Neural cell (in vitro differentiated cells): Measurements from ENCODE around the gene KLK11. TPM values are rescaled to one million over a fixed set of nuclear protein-coding genes. Genes with fewer than 3 reads are reported as not detected.

ENCODE experiments used
- H2AFZ ChIP-seq: fragments of 200-600, 300-800 bp; sonication (generic), shearing (Covaris generic); 2 replicates; pipeline ENCODE4 v1.6.0; 2014; ENCODE audit warnings: low read depth, mild to moderate bottlenecking, antibody characterized with exemption, low read length, moderate library complexity
- H3F3A ChIP-seq: fragments of 200-600 bp; shearing (Covaris generic); 2 replicates; pipeline ENCODE4 v1.6.1; 2016; ENCODE audit warnings: mild to moderate bottlenecking, moderate library complexity, mixed read lengths, antibody characterized with exemption, low read length; ENCODE audit not compliant: insufficient read depth, poor library complexity, severe bottlenecking
- H3K27ac ChIP-seq: fragments of 200-600, 300-800 bp; sonication (generic), shearing (Covaris generic); 2 replicates; pipeline ENCODE4 v1.5.1; 2014; ENCODE audit warnings: mild to moderate bottlenecking, low read length, moderate library complexity
- H3K27me3 ChIP-seq: fragments of 300-800, 200-600 bp; sonication (generic), shearing (Covaris generic); 2 replicates; pipeline ENCODE4 v1.6.0; 2014; ENCODE audit warnings: mild to moderate bottlenecking, low read depth, low read length, moderate library complexity; ENCODE audit not compliant: insufficient read depth
- H3K36me3 ChIP-seq: fragments of 300-800, 200-600 bp; sonication (generic), shearing (Covaris generic); 2 replicates; pipeline ENCODE4 v1.5.1; 2014; ENCODE audit warnings: mild to moderate bottlenecking, antibody characterized with exemption, low read length, moderate library complexity; ENCODE audit not compliant: insufficient read depth
- H3K4me2 ChIP-seq: fragments of 300-800, 200-600 bp; sonication (generic), shearing (Covaris generic); 2 replicates; pipeline ENCODE4 v1.6.0; 2014; ENCODE audit warnings: mild to moderate bottlenecking, low read length
- H3K4me3 ChIP-seq: fragments of 300-800, 200-600 bp; sonication (generic), shearing (Covaris generic); 2 replicates; pipeline ENCODE4 v1.5.1; 2014; ENCODE audit warnings: mild to moderate bottlenecking, low read length, moderate library complexity
- H3K79me2 ChIP-seq: fragments of 200-600 bp; shearing (Covaris generic); replicated peaks from 2 replicates; pipeline ENCODE4 v1.6.0; 2014; ENCODE audit warnings: mild to moderate bottlenecking, low read length, moderate library complexity; ENCODE audit not compliant: insufficient read depth
- H3K9ac ChIP-seq: fragments of 300-800, 200-600 bp; sonication (generic), shearing (Covaris generic); 2 replicates; pipeline ENCODE4 v1.6.1; 2016; ENCODE audit warnings: mild to moderate bottlenecking, low read length, mixed read lengths
- H3K9me2 ChIP-seq: fragments of 200-600 bp; shearing (Covaris generic); 2 replicates; pipeline ENCODE4 v1.6.1; 2016; ENCODE audit warnings: mild to moderate bottlenecking, low read length, mixed read lengths; ENCODE audit not compliant: insufficient read depth
- H3K9me3 ChIP-seq: fragments of 200-600, 300-800 bp; sonication (generic), shearing (Covaris generic); 2 replicates; pipeline ENCODE4 v1.6.1; 2016; ENCODE audit warnings: mild to moderate bottlenecking, mixed run types, low read length, moderate library complexity, mixed read lengths
- H4K20me1 ChIP-seq: fragments of 200-600 bp; shearing (Covaris generic); 2 replicates; pipeline ENCODE4 v1.6.1; 2016; ENCODE audit warnings: mild to moderate bottlenecking, mixed run types; ENCODE audit not compliant: insufficient read depth
- CTCF ChIP-seq: fragments of 450-650 bp; IDR thresholded peaks from 2 replicates; pipeline ENCODE4 v1.5.1; 2014; ENCODE audit warnings: antibody characterized with exemption, mild to moderate bottlenecking, moderate library complexity; ENCODE audit not compliant: poor library complexity, severe bottlenecking
- EP300 ChIP-seq: fragments of 450-650 bp; conservative IDR thresholded peaks from 2 replicates; pipeline ENCODE4 v1.6.1; 2014; ENCODE audit warnings: antibody characterized with exemption, mild to moderate bottlenecking, moderate library complexity; ENCODE audit not compliant: poor library complexity, severe bottlenecking
- EZH2 ChIP-seq: fragments of 200-600, 300-800 bp; shearing (Covaris generic), sonication (generic); IDR thresholded peaks from 2 replicates; pipeline ENCODE4 v1.6.1; 2014; ENCODE audit warnings: antibody characterized with exemption, low read length, borderline replicate concordance, mild to moderate bottlenecking; ENCODE audit not compliant: insufficient read depth, poor library complexity, severe bottlenecking
- MXI1 ChIP-seq: fragments of 450-650 bp; conservative IDR thresholded peaks from 2 replicates; pipeline ENCODE4 v1.6.1; 2014; ENCODE audit warnings: antibody characterized with exemption, mild to moderate bottlenecking; ENCODE audit not compliant: poor library complexity, severe bottlenecking
- POLR2AphosphoS5 ChIP-seq: IDR thresholded peaks from 2 replicates; pipeline ENCODE4 v1.6.1; 2012
- RAD21 ChIP-seq: fragments of 450-650 bp; conservative IDR thresholded peaks from 2 replicates; pipeline ENCODE4 v1.6.1; 2014; ENCODE audit warnings: antibody characterized with exemption, mild to moderate bottlenecking, moderate library complexity
- REST ChIP-seq: IDR thresholded peaks from 2 replicates; pipeline ENCODE4 v1.6.1; 2012; ENCODE audit warnings: borderline replicate concordance
- SMC3 ChIP-seq: fragments of 450-650 bp; conservative IDR thresholded peaks from 2 replicates; pipeline ENCODE4 v1.6.1; 2014; ENCODE audit warnings: antibody characterized with exemption, mild to moderate bottlenecking, moderate library complexity; ENCODE audit not compliant: poor library complexity
- TAF1 ChIP-seq: IDR thresholded peaks from 2 replicates; pipeline ENCODE4 v1.6.1; 2012; ENCODE audit warnings: low read depth
- polyA plus RNA-seq: library from polyadenylated mRNA; depleted of rRNA; stranded (reverse); fragments of >200 nt; gene quantifications from 2 replicates; pipeline ENCODE4 v1.2.3, GENCODE V29; 2014

The KLK11 gene
- polyA plus RNA-seq, 1 donor from 2014 or later: not detected

- TF ChIP-seq EP300 (no peak), CTCF (no peak), REST (no peak), TAF1 (no peak), MXI1 (no peak), POLR2AphosphoS5 (no peak), SMC3 (no peak), RAD21 (no peak), EZH2 (no peak)
- H4K20me1 ChIP-seq: no peaks in the 10 kb centered on the region
- no peaks in the 10 kb centered on the region for H3K79me2 ChIP-seq
- H3K4me3 ChIP-seq: peak within 1 kb of the TSS; percentile 65
- H2AFZ ChIP-seq: no peak within 1 kb of the TSS
- H3K27ac ChIP-seq: no peak within 1 kb of the TSS
- H3K9me2 ChIP-seq: no peaks in the 10 kb centered on the region
- peak within 1 kb of the TSS; percentile 12 for H3K9ac ChIP-seq
- peak within 1 kb of the TSS; percentile 27 for H3K4me2 ChIP-seq
- peaks cover 53% of the 10 kb centered on the region for H3K27me3 ChIP-seq
- H3K9me3 ChIP-seq: no peaks in the 10 kb centered on the region
- H3K36me3 ChIP-seq: no peaks in the 10 kb centered on the region
- H3F3A ChIP-seq: no peaks in the 10 kb centered on the region
Measured at GRCh38 chr19:51019544-51019925, 6.9 kb downstream of the KLK11 start, which contains the start of gene KLK10. TSS of gene KLK10 (minus strand) at chr19:51019709. CDS start at chr19:51019130, 579 bp downstream.

GRCh38 chr19:51018745-51019543 lies 7.5 kb downstream of the KLK11 start:
- peak overlapping the region; percentile 27 for H3K4me2 ChIP-seq
- H3K9ac ChIP-seq: peak overlapping the region; percentile 12
- H3K27ac ChIP-seq: no peak overlapping the region

More at GRCh38 chr19:51018745-51019543, 7.5 kb downstream of the KLK11 start:
- no peaks in the 10 kb centered on the region for H3F3A ChIP-seq
- H3K36me3 ChIP-seq: no peaks in the 10 kb centered on the region
- H3K4me3 ChIP-seq: peak overlapping the region; percentile 65
- no peaks in the 10 kb centered on the region for H4K20me1 ChIP-seq
- no peaks in the 10 kb centered on the region for H3K9me3 ChIP-seq
- peaks cover 53% of the 10 kb centered on the region for H3K27me3 ChIP-seq
- no peak for TF ChIP-seq POLR2AphosphoS5
- TF ChIP-seq MXI1: no peak
- peak; percentile 17 for TF ChIP-seq EZH2
- TF ChIP-seq EP300: no peak
- no peak for TF ChIP-seq REST
- TF ChIP-seq SMC3: no peak
- no peak overlapping the region for H2AFZ ChIP-seq
- no peaks in the 10 kb centered on the region for H3K79me2 ChIP-seq
- no peaks in the 10 kb centered on the region for H3K9me2 ChIP-seq
